Body of pancreas (tissue), 4 donors: ENCODE results near the gene DDHD1.

Source experiments
- POLR2A ChIP-seq, 3 donors: fragments of 450-650 bp; IDR thresholded peaks; one replicate each; pipeline ENCODE4 v1.6.1; 2016; ENCODE audit warnings: antibody characterized with exemption in 3 of 3, mild to moderate bottlenecking in 2 of 3
- TF ChIP-seq, protein P1 (sequence below), 7 experiments: fragments of 450-650 bp in 4 of 7; fragments of 200-600 bp in 3 of 7; sonication (generic) in 3 of 7; IDR thresholded peaks; one replicate each; pipeline ENCODE4 v1.5.1; 2016 to 2019; ENCODE audit warnings: antibody characterized with exemption in 7 of 7

DNA sequence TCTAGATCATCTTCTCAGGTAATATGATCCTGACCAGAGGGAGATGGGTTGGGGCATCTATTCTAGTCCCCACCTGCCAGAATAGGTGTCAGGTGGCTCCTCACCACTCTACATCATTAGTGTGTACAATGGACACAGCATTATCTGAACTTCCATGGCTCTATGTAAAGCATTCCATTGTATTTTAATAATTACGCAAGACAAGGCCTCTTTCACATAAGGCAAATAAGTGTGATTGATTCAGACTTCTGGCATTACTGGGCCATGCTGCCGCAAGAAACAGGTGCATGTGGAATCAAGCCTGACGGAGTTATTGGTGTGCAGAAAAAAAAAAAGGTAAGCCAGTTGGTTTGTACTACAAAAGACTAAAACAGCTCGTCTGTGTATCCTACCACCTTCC, 3.1 kb upstream of the DDHD1 start:
- TF ChIP-seq, protein P1, sequence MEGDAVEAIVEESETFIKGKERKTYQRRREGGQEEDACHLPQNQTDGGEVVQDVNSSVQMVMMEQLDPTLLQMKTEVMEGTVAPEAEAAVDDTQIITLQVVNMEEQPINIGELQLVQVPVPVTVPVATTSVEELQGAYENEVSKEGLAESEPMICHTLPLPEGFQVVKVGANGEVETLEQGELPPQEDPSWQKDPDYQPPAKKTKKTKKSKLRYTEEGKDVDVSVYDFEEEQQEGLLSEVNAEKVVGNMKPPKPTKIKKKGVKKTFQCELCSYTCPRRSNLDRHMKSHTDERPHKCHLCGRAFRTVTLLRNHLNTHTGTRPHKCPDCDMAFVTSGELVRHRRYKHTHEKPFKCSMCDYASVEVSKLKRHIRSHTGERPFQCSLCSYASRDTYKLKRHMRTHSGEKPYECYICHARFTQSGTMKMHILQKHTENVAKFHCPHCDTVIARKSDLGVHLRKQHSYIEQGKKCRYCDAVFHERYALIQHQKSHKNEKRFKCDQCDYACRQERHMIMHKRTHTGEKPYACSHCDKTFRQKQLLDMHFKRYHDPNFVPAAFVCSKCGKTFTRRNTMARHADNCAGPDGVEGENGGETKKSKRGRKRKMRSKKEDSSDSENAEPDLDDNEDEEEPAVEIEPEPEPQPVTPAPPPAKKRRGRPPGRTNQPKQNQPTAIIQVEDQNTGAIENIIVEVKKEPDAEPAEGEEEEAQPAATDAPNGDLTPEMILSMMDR (IDR thresholded peaks at IDR 0.05), result no peak
- no peak for TF ChIP-seq POLR2A (IDR thresholded peaks at IDR 0.05)
